DOHH2 (cell line): ENCODE results near the gene NRXN3.

Source experiments
- H3F3A ChIP-seq: fragments of 200-600 bp; sonication (generic), shearing (Covaris generic); 2 replicates; pipeline ENCODE4 v1.6.0; 2016; ENCODE audit warnings: antibody characterized with exemption, mild to moderate bottlenecking; ENCODE audit not compliant: control insufficient read depth, insufficient read depth
- H3K27ac ChIP-seq: fragments of 200-600 bp; sonication (generic); 2 replicates; pipeline ENCODE4 v1.5.1; 2014; ENCODE audit warnings: low read depth, mild to moderate bottlenecking, low read length, moderate library complexity
- H3K27me3 ChIP-seq: fragments of 200-600 bp; sonication (generic); 2 replicates; pipeline ENCODE4 v1.6.1; 2014; ENCODE audit warnings: mild to moderate bottlenecking, low read length, mixed read lengths; ENCODE audit not compliant: control insufficient read depth
- H3K36me3 ChIP-seq: fragments of 200-600 bp; sonication (generic); 2 replicates; pipeline ENCODE4 v1.6.1; 2014; ENCODE audit warnings: mild to moderate bottlenecking, low read length, moderate library complexity, mixed read lengths; ENCODE audit not compliant: control insufficient read depth
- H3K4me1 ChIP-seq: fragments of 200-600 bp; sonication (generic); 2 replicates; pipeline ENCODE4 v1.6.1; 2014; ENCODE audit warnings: mild to moderate bottlenecking, low read length, mixed read lengths; ENCODE audit not compliant: control insufficient read depth
- H3K4me2 ChIP-seq: fragments of 200-600 bp; sonication (generic); 2 replicates; pipeline ENCODE4 v1.6.0; 2014; ENCODE audit warnings: mild to moderate bottlenecking, low read length, moderate library complexity
- H3K4me3 ChIP-seq: fragments of 200-600 bp; sonication (generic); 2 replicates; pipeline ENCODE4 v1.5.1; 2014; ENCODE audit warnings: mild to moderate bottlenecking, low read length, mixed read lengths
- H3K79me2 ChIP-seq: fragments of 200-600 bp; sonication (generic); 2 replicates; pipeline ENCODE4 v1.6.1; 2014; ENCODE audit warnings: mild to moderate bottlenecking, low read length, mixed read lengths; ENCODE audit not compliant: control insufficient read depth
- H3K9me2 ChIP-seq: fragments of 200-600 bp; sonication (generic); replicated peaks from 2 replicates; pipeline ENCODE4 v1.6.1; 2014; ENCODE audit warnings: mild to moderate bottlenecking, low read length, mixed read lengths; ENCODE audit not compliant: control insufficient read depth
- H3K9me3 ChIP-seq: fragments of 200-600 bp; sonication (generic); 2 replicates; pipeline ENCODE4 v1.6.1; 2014; ENCODE audit warnings: antibody characterized with exemption, low read length, mixed read lengths; ENCODE audit not compliant: control insufficient read depth, insufficient read depth
- H4K20me1 ChIP-seq: fragments of 200-600 bp; sonication (generic); 2 replicates; pipeline ENCODE4 v1.6.0; 2014; ENCODE audit warnings: low read depth, mild to moderate bottlenecking, antibody characterized with exemption, low read length, moderate library complexity; ENCODE audit not compliant: control insufficient read depth, insufficient read depth
- CTCF ChIP-seq: fragments of 200-600 bp; sonication (generic); IDR thresholded peaks from one replicate; pipeline ENCODE4 v1.5.1; 2014; ENCODE audit warnings: antibody characterized with exemption, mild to moderate bottlenecking, low read depth, low read length; ENCODE audit not compliant: poor library complexity, severe bottlenecking
- EZH2phosphoT487 ChIP-seq: fragments of 200-600 bp; sonication (generic); IDR thresholded peaks from 2 replicates; pipeline ENCODE4 v1.6.1; 2017; ENCODE audit warnings: borderline replicate concordance, mild to moderate bottlenecking, antibody characterized with exemption, low read length, moderate library complexity, mixed read lengths

The NRXN3 gene

DNA sequence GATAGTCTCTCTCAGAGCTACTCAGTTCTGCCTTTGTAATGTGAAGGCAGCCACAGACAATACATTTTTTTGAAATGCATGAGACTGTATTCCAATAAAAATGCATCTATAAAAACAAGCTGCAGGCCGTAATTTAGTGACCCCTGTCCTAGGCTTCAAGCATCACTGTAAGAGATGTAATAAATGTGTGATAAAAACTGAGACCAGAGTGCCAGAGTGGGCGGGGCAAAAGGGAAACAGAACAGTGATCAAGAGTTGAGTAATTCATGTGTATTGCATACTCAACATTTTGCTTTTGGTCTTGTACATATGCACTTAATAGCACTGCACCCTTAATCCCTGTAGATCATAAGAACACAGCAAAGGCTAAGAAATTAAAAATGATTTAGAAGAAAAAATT, 1297.7 kb downstream of the NRXN3 start:
- TF ChIP-seq CTCF, result no peak
- no peak for TF ChIP-seq EZH2phosphoT487
- Histone ChIP-seq H3K9me2 (no peaks in the 10 kb centered on the region), H3K36me3 (no peaks in the 10 kb centered on the region), H3K27me3 (no peaks in the 10 kb centered on the region), H3K27ac (no peak overlapping the region), H3K4me2 (no peak overlapping the region), H4K20me1 (no peaks in the 10 kb centered on the region), H3K9me3 (no peaks in the 10 kb centered on the region), H3K79me2 (no peaks in the 10 kb centered on the region), H3F3A (no peaks in the 10 kb centered on the region), H3K4me3 (no peak overlapping the region), H3K4me1 (no peaks in the 10 kb centered on the region)

GRCh38 chr14:79468486-79468885, 1298.3 kb downstream of the NRXN3 start:
- Histone ChIP-seq H3K9me2 (no peaks in the 10 kb centered on the region), H3K4me3 (no peak overlapping the region), H3K36me3 (no peaks in the 10 kb centered on the region), H3K4me1 (no peaks in the 10 kb centered on the region), H3K27me3 (no peaks in the 10 kb centered on the region), H3K27ac (no peak overlapping the region), H3K4me2 (no peak overlapping the region), H3F3A (no peaks in the 10 kb centered on the region), H3K79me2 (no peaks in the 10 kb centered on the region), H3K9me3 (no peaks in the 10 kb centered on the region), H4K20me1 (no peaks in the 10 kb centered on the region)
- no peak for TF ChIP-seq CTCF
- TF ChIP-seq EZH2phosphoT487, result no peak

- TF ChIP-seq CTCF (no peak), EZH2phosphoT487 (no peak)
- H3K4me3 ChIP-seq, result no peak overlapping the region
- H3K4me2 ChIP-seq, result no peak overlapping the region
- H3F3A ChIP-seq, result no peaks in the 10 kb centered on the region
- H3K9me2 ChIP-seq, result no peaks in the 10 kb centered on the region
- H4K20me1 ChIP-seq, result no peaks in the 10 kb centered on the region
- no peak overlapping the region for H3K27ac ChIP-seq
- H3K4me1 ChIP-seq, result no peaks in the 10 kb centered on the region
- H3K9me3 ChIP-seq, result no peaks in the 10 kb centered on the region
- no peaks in the 10 kb centered on the region for H3K36me3 ChIP-seq
- no peaks in the 10 kb centered on the region for H3K79me2 ChIP-seq
- no peaks in the 10 kb centered on the region for H3K27me3 ChIP-seq
Observed at GRCh38 chr14:79473651-79474050, 1303.5 kb downstream of the NRXN3 start.
